HCT116 (cell line): ENCODE results near the gene TMEM14A. TPM values are rescaled to one million over a fixed set of nuclear protein-coding genes. Genes with fewer than 3 reads are reported as not detected.

Source experiments
- ATAC-seq: fragments of 200-7000 bp; cut with Tn5 transposase; 2 replicates; pipeline ENCODE4 v1.9.1; 2020; ENCODE audit warnings: mild to moderate bottlenecking, moderate library complexity
- BruUV-seq: library from RNA; stranded (reverse); fragments of 400-500 nt; replicated peaks from 2 replicates; lab custom pipeline; 2021; lab: Mats Ljungman, UMichigan
- CTCF ChIA-PET: fragments of 300-600 bp; sonication (Branson Sonifier 250); formaldehyde crosslinking; loops from one replicate; lab custom pipeline; 2021; ENCODE audit warnings: antibody characterized with exemption; lab: Charles Lee
- POLR2A ChIA-PET: fragments of 300-600, 350-600 bp; sonication (Branson Sonifier 250); formaldehyde crosslinking; loops from one replicate; lab custom pipeline; 2021; ENCODE audit warnings: antibody characterized with exemption; lab: Charles Lee
- RAD21 ChIA-PET, 2 experiments: fragments of 300-600 bp; sonication (Branson Sonifier 250); formaldehyde crosslinking; loops; one replicate each; lab custom pipeline; 2023; ENCODE audit warnings: low total read pairs in 2 of 2; ENCODE audit not compliant: uncharacterized antibody in 2 of 2, unreplicated experiment in 2 of 2, low non-redundant PET in 1 of 2; lab: Charles Lee
- DNase-seq: peaks from one replicate; pipeline ENCODE4 v3.0.0-alpha.2; 2010; ENCODE audit warnings: low read depth, low spot score
- H2AFZ ChIP-seq: fragments of 200-600 bp; shearing (Covaris generic), sonication (generic); 2 replicates; pipeline ENCODE4 v1.6.1; 2017; ENCODE audit warnings: low read depth, mixed run types, mixed read lengths, antibody characterized with exemption, low read length; ENCODE audit not compliant: poor library complexity, severe bottlenecking
- H3K27ac ChIP-seq: 2 replicates; pipeline ENCODE4 v1.5.1; 2012; ENCODE audit warnings: low read depth, low read length
- H3K27me3 ChIP-seq: fragments of 200-600 bp; sonication (generic); 2 replicates; pipeline ENCODE4 v1.6.1; 2016; ENCODE audit warnings: mixed run types, low read length, mixed read lengths; ENCODE audit not compliant: insufficient read depth
- H3K36me3 ChIP-seq, 2 experiments: fragments of 200-500 bp in 1 of 2; fragments of 200-600 bp in 1 of 2; sonication (Bioruptor generic) in 1 of 2; sonication (generic) in 1 of 2; 2 replicates each; pipeline versions ENCODE4 v1.5.1 to v1.6.1; 2014 to 2016; ENCODE audit warnings: low read length in 2 of 2, inconsistent platforms in 1 of 2, mixed read lengths in 1 of 2, mixed run types in 1 of 2; ENCODE audit not compliant: insufficient read depth in 2 of 2, control insufficient read depth in 1 of 2
- H3K4me1 ChIP-seq, 2 experiments: fragments of 200-600 bp in 1 of 2; sonication (generic) in 1 of 2; 2 replicates each; pipeline versions ENCODE4 v1.5.1 to v1.6.1; 2012 to 2017; ENCODE audit warnings: low read length in 2 of 2, inconsistent platforms in 1 of 2, mild to moderate bottlenecking in 1 of 2, mixed read lengths in 1 of 2, mixed run types in 1 of 2, moderate library complexity in 1 of 2; ENCODE audit not compliant: insufficient read depth in 2 of 2, control insufficient read depth in 1 of 2
- H3K4me2 ChIP-seq: fragments of 200-600 bp; sonication (generic); 2 replicates; pipeline ENCODE4 v1.6.1; 2017; ENCODE audit warnings: mixed run types, low read length, mixed read lengths
- H3K4me3 ChIP-seq, 2 experiments: fragments of 200-600 bp in 1 of 2; sonication (generic) in 1 of 2; replicated peaks in 1 of 2; 2 replicates each; pipeline ENCODE4 v1.5.1; 2011 to 2016; ENCODE audit warnings: low read length in 2 of 2, control low read depth in 1 of 2, low read depth in 1 of 2, mild to moderate bottlenecking in 1 of 2, mixed read lengths in 1 of 2, mixed run types in 1 of 2
- H3K79me2 ChIP-seq: fragments of 200-600 bp; sonication (generic); 2 replicates; pipeline ENCODE4 v1.6.1; 2017; ENCODE audit warnings: mild to moderate bottlenecking, mixed run types, low read length, moderate library complexity, mixed read lengths; ENCODE audit not compliant: insufficient read depth
- H3K9ac ChIP-seq: fragments of 200-600 bp; sonication (generic); 2 replicates; pipeline ENCODE4 v1.6.1; 2016; ENCODE audit warnings: low read length, mixed read lengths
- H3K9me2 ChIP-seq: fragments of 200-600 bp; sonication (generic), shearing (Covaris generic); 2 replicates; pipeline ENCODE4 v1.6.1; 2017; ENCODE audit warnings: mixed run types, mild to moderate bottlenecking, moderate library complexity; ENCODE audit not compliant: insufficient read depth
- H3K9me3 ChIP-seq, 2 experiments: fragments of 200-500 bp in 1 of 2; fragments of 200-600 bp in 1 of 2; sonication (Bioruptor generic) in 1 of 2; sonication (generic) in 1 of 2; 2 replicates each; pipeline ENCODE4 v1.6.1; 2014 to 2017; ENCODE audit warnings: low read length in 2 of 2, mixed read lengths in 2 of 2, inconsistent platforms in 1 of 2, low read depth in 1 of 2, mild to moderate bottlenecking in 1 of 2, mixed run types in 1 of 2, moderate library complexity in 1 of 2; ENCODE audit not compliant: control insufficient read depth in 1 of 2, insufficient read depth in 1 of 2
- H4K20me1 ChIP-seq: fragments of 200-600 bp; sonication (generic), shearing (Covaris generic); 2 replicates; pipeline ENCODE4 v1.6.1; 2017; ENCODE audit warnings: mixed run types, mild to moderate bottlenecking, moderate library complexity; ENCODE audit not compliant: insufficient read depth
- CEBPB ChIP-seq: IDR thresholded peaks from 2 replicates; pipeline ENCODE4 v1.6.1; 2012; ENCODE audit warnings: low read depth
- CTCF ChIP-seq, 3 experiments: fragments of 200-600 bp in 1 of 3; sonication (generic) in 1 of 3; IDR thresholded peaks in 2 of 3; conservative IDR thresholded peaks in 1 of 3; 2 replicates each; pipeline ENCODE4 v1.5.1; 2012 to 2017; ENCODE audit warnings: low read depth in 2 of 3, low read length in 2 of 3, antibody characterized with exemption in 1 of 3, borderline replicate concordance in 1 of 3, control low read depth in 1 of 3, mild to moderate bottlenecking in 1 of 3, mixed read lengths in 1 of 3, mixed run types in 1 of 3, moderate library complexity in 1 of 3; ENCODE audit not compliant: insufficient read depth in 1 of 3
- FOSL1 ChIP-seq: IDR thresholded peaks from 2 replicates; pipeline ENCODE4 v1.6.1; 2012; ENCODE audit warnings: low read depth
- JUND ChIP-seq: IDR thresholded peaks from 2 replicates; pipeline ENCODE4 v1.6.1; 2012
- MAX ChIP-seq: IDR thresholded peaks from 2 replicates; pipeline ENCODE4 v1.6.1; 2012
- POLR2AphosphoS5 ChIP-seq: IDR thresholded peaks from 2 replicates; pipeline ENCODE4 v1.6.1; 2011; ENCODE audit warnings: mild to moderate bottlenecking, low read depth, low read length, moderate library complexity
- REST ChIP-seq: IDR thresholded peaks from 2 replicates; pipeline ENCODE4 v1.6.1; 2012; ENCODE audit warnings: low read depth
- TCF7L2 ChIP-seq: IDR thresholded peaks from 2 replicates; pipeline ENCODE4 v1.7.0; 2011; ENCODE audit warnings: borderline replicate concordance, inconsistent platforms; ENCODE audit not compliant: insufficient read depth, insufficient read length; ENCODE audit errors: extremely low read depth
- YY1 ChIP-seq: IDR thresholded peaks from 2 replicates; pipeline ENCODE4 v1.6.1; 2011; ENCODE audit warnings: low read length, low read depth, moderate library complexity, mild to moderate bottlenecking; ENCODE audit not compliant: insufficient replicate concordance; ENCODE audit errors: extremely low read depth
- intact Hi-C: fragments of 100-400 bp; cut with micrococcal nuclease; formaldehyde crosslinking; loops from 2 replicates; pipeline ENCODE4 v1.10.0; 2022
- total RNA-seq: library from RNA; stranded (reverse); gene quantifications from one replicate; pipeline ENCODE4 v1.2.1, GENCODE V29; 2021; ENCODE audit not compliant: unreplicated experiment

TMEM14A gene
- total RNA-seq, 1 experiment from 2014 or later, result 51.5 TPM

GRCh38 chr6:52725535-52726192 is 54.8 kb downstream of the TMEM14A start:
- ChIA-PET CTCF (interaction anchor here (1.0 to 1.1 kb wide), 2 partner anchors 78 to 272 kb away, joined by 3 read pairs; partner anchors contain the start of gene GSTA1), RAD21 (no interaction called here)

More at GRCh38 chr6:52725535-52726192, 54.8 kb downstream of the TMEM14A start:
- no peaks in the 10 kb centered on the region for H3K36me3 ChIP-seq
- H3K4me1 ChIP-seq, result peaks cover 0 to 15% of the 10 kb centered on the region in 2 experiments; a peak in 1 of 4 replicates
- no peak overlapping the region for H3K4me2 ChIP-seq
- H3K27ac ChIP-seq, result no peak overlapping the region
- DNase-seq, result no peak
- no peak overlapping the region for H3K4me3 ChIP-seq
- no peak overlapping the region for H3K9ac ChIP-seq
- no peaks in the 10 kb centered on the region for H4K20me1 ChIP-seq
- BruUV-seq, result no TSS peak
- no peaks in the 10 kb centered on the region for H3K9me2 ChIP-seq
- no peaks in the 10 kb centered on the region for H3K9me3 ChIP-seq
- no peak for ATAC-seq
- H3K79me2 ChIP-seq, result no peaks in the 10 kb centered on the region
- TF ChIP-seq TCF7L2 (no peak), JUND (no peak), CEBPB (no peak), MAX (no peak), FOSL1 (0 out of 2 replicates have a peak, but pooled peaks have one; percentile 10), CTCF (IDR thresholded peaks at IDR 0.05 in 2 of 3, conservative IDR thresholded peaks at IDR 0.05 in 1 of 3; ENCODE audit: borderline replicate concordance in 1 of 3, insufficient read depth in 1 of 3, low read depth in 2 of 3, low read length in 2 of 3) (no peak), POLR2AphosphoS5 (no peak), REST (no peak), YY1 (no peak)
- intact Hi-C loops, result loop anchor here (2.0 kb wide), 1 partner anchor 759 kb away; no protein-coding TSS in a partner anchor
- H2AFZ ChIP-seq, result peak overlapping the region; percentile 5
- H3K27me3 ChIP-seq, result no peaks in the 10 kb centered on the region
- POLR2A ChIA-PET, result no interaction called here
